Liver (tissue), 9 donors: ENCODE results near the gene SGIP1. TPM values are rescaled to one million over a fixed set of nuclear protein-coding genes. Genes with fewer than 3 reads are reported as not detected.

Source experiments
- DNase-seq: peaks from one replicate; pipeline ENCODE4 v3.0.0-alpha.2; 2017; ENCODE audit warnings: low spot score
- H3K27ac ChIP-seq, 2 donors: one replicate each; pipeline ENCODE4 v1.7.0; 2013; ENCODE audit warnings: inconsistent platforms in 2 of 2, low read length in 2 of 2, control low read depth in 1 of 2, low read depth in 1 of 2, mild to moderate bottlenecking in 1 of 2
- H3K27me3 ChIP-seq, 4 donors: one replicate each; pipeline versions ENCODE4 v1.6.1 to v1.7.0; 2013; ENCODE audit warnings: low read length in 3 of 4, inconsistent platforms in 1 of 4, mild to moderate bottlenecking in 1 of 4, moderate library complexity in 1 of 4; ENCODE audit not compliant: control insufficient read depth in 4 of 4, insufficient read depth in 4 of 4
- H3K36me3 ChIP-seq, 4 donors: one replicate each; pipeline versions ENCODE4 v1.6.1 to v1.7.0; 2013; ENCODE audit warnings: low read length in 3 of 4, mild to moderate bottlenecking in 3 of 4, low read depth in 1 of 4, moderate library complexity in 1 of 4; ENCODE audit not compliant: control insufficient read depth in 4 of 4, insufficient read depth in 3 of 4
- H3K4me1 ChIP-seq, 4 donors: one replicate each; pipeline versions ENCODE4 v1.6.1 to v1.7.0; 2013; ENCODE audit warnings: low read length in 3 of 4, mild to moderate bottlenecking in 3 of 4, moderate library complexity in 1 of 4; ENCODE audit not compliant: control insufficient read depth in 4 of 4, insufficient read depth in 4 of 4
- H3K4me3 ChIP-seq, 3 donors: one replicate each; pipeline versions ENCODE4 v1.6.1 to v1.7.0; 2013; ENCODE audit warnings: low read length in 3 of 3, control low read depth in 1 of 3, low read depth in 1 of 3, mild to moderate bottlenecking in 1 of 3
- H3K9ac ChIP-seq, 2 donors: one replicate each; pipeline ENCODE4 v1.7.0; 2013; ENCODE audit warnings: low read length in 2 of 2, mild to moderate bottlenecking in 2 of 2, moderate library complexity in 2 of 2, control low read depth in 1 of 2, low read depth in 1 of 2
- H3K9me3 ChIP-seq, 4 donors: one replicate each; pipeline versions ENCODE4 v1.6.1 to v1.7.0; 2013; ENCODE audit warnings: low read length in 3 of 4; ENCODE audit not compliant: control insufficient read depth in 4 of 4
- ATF3 ChIP-seq: IDR thresholded peaks from 2 replicates; pipeline ENCODE4 v1.6.1; 2016; ENCODE audit warnings: antibody characterized with exemption
- CTCF ChIP-seq: fragments of 150-350 bp; IDR thresholded peaks from 2 replicates; pipeline ENCODE4 v1.5.1; 2017; ENCODE audit warnings: improper control_type of control experiment, low read depth, low read length; ENCODE audit not compliant: missing input control
- EGR1 ChIP-seq, 2 donors: IDR thresholded peaks; 2 replicates each; pipeline ENCODE4 v1.6.1; 2016 to 2018; ENCODE audit warnings: antibody characterized with exemption in 2 of 2, low read depth in 2 of 2
- FOXA1 ChIP-seq: IDR thresholded peaks from 2 replicates; pipeline ENCODE4 v1.6.1; 2016; ENCODE audit warnings: antibody characterized with exemption
- FOXA2 ChIP-seq: IDR thresholded peaks from 2 replicates; pipeline ENCODE4 v1.6.1; 2016; ENCODE audit warnings: antibody characterized with exemption
- GABPA ChIP-seq, 2 donors: IDR thresholded peaks in 1 of 2; conservative IDR thresholded peaks in 1 of 2; 2 replicates each; pipeline ENCODE4 v1.6.1; 2016; ENCODE audit warnings: antibody characterized with exemption in 2 of 2, mild to moderate bottlenecking in 1 of 2, moderate library complexity in 1 of 2
- HNF4A ChIP-seq, 2 donors: conservative IDR thresholded peaks; 2 replicates each; pipeline ENCODE4 v1.6.1; 2016; ENCODE audit warnings: antibody characterized with exemption in 2 of 2, mild to moderate bottlenecking in 2 of 2
- HNF4G ChIP-seq: IDR thresholded peaks from 2 replicates; pipeline ENCODE4 v1.6.1; 2016; ENCODE audit warnings: antibody characterized with exemption
- JUND ChIP-seq, 2 donors: IDR thresholded peaks; 2 replicates each; pipeline ENCODE4 v1.6.1; 2016; ENCODE audit warnings: antibody characterized with exemption in 2 of 2
- MAX ChIP-seq: IDR thresholded peaks from 2 replicates; pipeline ENCODE4 v1.6.1; 2016; ENCODE audit warnings: antibody characterized with exemption
- NR2F2 ChIP-seq: IDR thresholded peaks from 2 replicates; pipeline ENCODE4 v1.6.1; 2016; ENCODE audit warnings: antibody characterized with exemption
- RAD21 ChIP-seq, 2 donors: IDR thresholded peaks; 2 replicates each; pipeline ENCODE4 v1.6.1; 2016; ENCODE audit warnings: antibody characterized with exemption in 2 of 2, mild to moderate bottlenecking in 2 of 2
- REST ChIP-seq: IDR thresholded peaks from 2 replicates; pipeline ENCODE4 v1.6.1; 2016; ENCODE audit warnings: antibody characterized with exemption, mild to moderate bottlenecking
- RXRA ChIP-seq, 2 donors: IDR thresholded peaks; 2 replicates each; pipeline ENCODE4 v1.6.1; 2017 to 2018; ENCODE audit warnings: antibody characterized with exemption in 2 of 2, mild to moderate bottlenecking in 1 of 2
- SP1 ChIP-seq: IDR thresholded peaks from 2 replicates; pipeline ENCODE4 v1.6.1; 2018; ENCODE audit warnings: antibody characterized with exemption, mild to moderate bottlenecking
- TAF1 ChIP-seq: conservative IDR thresholded peaks from 2 replicates; pipeline ENCODE4 v1.6.1; 2016; ENCODE audit warnings: antibody characterized with exemption, mild to moderate bottlenecking
- YY1 ChIP-seq: IDR thresholded peaks from 2 replicates; pipeline ENCODE4 v1.6.1; 2016; ENCODE audit warnings: antibody characterized with exemption, mild to moderate bottlenecking
- ZBTB33 ChIP-seq: IDR thresholded peaks from 2 replicates; pipeline ENCODE4 v1.6.1; 2016; ENCODE audit warnings: antibody characterized with exemption
- WGBS: extraction: QIAGEN DNeasy Blood & Tissue Kit; methylation state at CpG from one replicate; pipeline ENCODE4 v1.1.7; 2013; 5-methylcytosine and 5-hydroxymethylcytosine counted together
- polyA plus RNA-seq, 2 donors: library from polyadenylated mRNA; stranded (reverse) in 1 of 2; unstranded in 1 of 2; fragments of 200-250 nt in 1 of 2; fragments of >200 nt in 1 of 2; fragmentation: Nextera tagmentation in 1 of 2; extraction: Ambion mirVana in 1 of 2; gene quantifications; one replicate each; pipeline versions ENCODE4 v1.2.1 to v1.2.3, GENCODE V29; 2013 to 2015
- total RNA-seq, 2 donors: library from RNA; depleted of rRNA; stranded (reverse); fragments of >200 nt; gene quantifications; one replicate each; pipeline ENCODE4 v1.2.3, GENCODE V29; 2014
- donor health status: healthy.
- donor health status: healthy.
- donor health status: healthy.
- donor health status: healthy.
- donor health status: healthy.

The SGIP1 gene
- total and polyA plus RNA-seq, 4 donors, result 0.09 to 2.5 (median 0.38) TPM

- no peaks in the 10 kb centered on the region for H3K36me3 ChIP-seq
- no peaks in the 10 kb centered on the region for H3K4me1 ChIP-seq
- H3K27ac ChIP-seq, result no peak overlapping the region
- H3K27me3 ChIP-seq, result no peaks in the 10 kb centered on the region
- no peaks in the 10 kb centered on the region for H3K9me3 ChIP-seq
- DNase-seq, result no peak
- no peak for TF ChIP-seq REST
- TF ChIP-seq YY1, result no peak
- no peak for TF ChIP-seq CTCF
- no peak for TF ChIP-seq ATF3
- no peak for TF ChIP-seq RAD21 (IDR thresholded peaks at IDR 0.05)
- no peak for TF ChIP-seq SP1
- no peak for TF ChIP-seq MAX
- TF ChIP-seq FOXA2, result no peak
- no peak for TF ChIP-seq RXRA (IDR thresholded peaks at IDR 0.05)
- TF ChIP-seq JUND (IDR thresholded peaks at IDR 0.05), result no peak
- TF ChIP-seq ZBTB33, result no peak
- no peak for TF ChIP-seq HNF4A (conservative IDR thresholded peaks at IDR 0.05)
- TF ChIP-seq NR2F2, result no peak
- TF ChIP-seq TAF1, result no peak
- no peak for TF ChIP-seq FOXA1
- no peak for TF ChIP-seq GABPA (IDR thresholded peaks at IDR 0.05 in 1 of 2, conservative IDR thresholded peaks at IDR 0.05 in 1 of 2)
- no peak for TF ChIP-seq HNF4G
- no peak for TF ChIP-seq EGR1 (IDR thresholded peaks at IDR 0.05; ENCODE audit: low read depth in 2 of 2)
- no peak overlapping the region for H3K9ac ChIP-seq
- no peak overlapping the region for H3K4me3 ChIP-seq
- 50% methylated on average over 2 of the region's 2 CpGs for WGBS
These were observed 43.9 kb upstream of the SGIP1 start for GRCh38 chr1:66489972-66490601.
